ENCODE measurements around the gene CD63.

DNA sequence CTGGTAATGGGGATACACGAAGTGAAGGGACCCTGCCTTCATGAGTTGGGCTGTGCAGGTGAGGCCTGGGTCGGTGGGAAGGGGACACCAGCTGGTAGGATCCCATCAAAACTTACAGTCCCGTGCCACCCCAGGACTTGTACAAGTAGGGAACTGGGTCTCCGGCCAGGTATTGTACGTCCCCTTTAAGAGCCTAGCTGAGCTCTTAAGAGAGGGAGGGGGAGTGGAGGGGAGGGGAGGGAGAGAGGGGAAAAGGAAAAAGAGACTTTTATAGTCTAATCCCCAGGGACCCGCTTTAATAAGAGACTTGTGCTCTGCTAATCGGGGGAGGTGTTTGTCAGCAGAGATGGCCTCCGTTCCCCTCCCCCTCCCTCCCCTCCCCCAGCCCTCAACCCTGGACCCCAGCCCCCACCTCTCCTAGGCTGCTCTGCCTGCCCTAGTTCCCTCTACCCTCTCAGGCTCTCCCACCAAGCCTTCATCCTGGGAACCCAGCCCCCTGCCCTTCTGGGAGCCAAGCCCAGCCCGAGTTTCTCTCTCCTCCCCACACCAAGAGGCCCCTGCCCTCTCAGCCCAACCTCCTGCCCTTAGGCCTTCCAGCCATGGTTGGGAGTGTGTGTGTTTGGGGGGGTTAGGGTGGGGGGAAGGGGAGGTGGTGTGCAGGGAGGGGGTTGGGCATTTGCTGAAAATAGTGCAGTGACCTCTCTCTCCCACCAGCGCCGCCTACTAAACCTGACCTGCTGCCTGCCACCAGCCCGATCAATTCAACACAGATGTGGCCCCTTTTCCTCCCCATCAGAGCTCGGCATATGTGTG is 16.8 kb upstream of the CD63 start:
- TF ChIP-seq ZNF266 (tag by site-specific recombination; IDR thresholded peaks at IDR 0.05; ENCODE audit: low read depth): no peak
- TF ChIP-seq, protein P1, sequence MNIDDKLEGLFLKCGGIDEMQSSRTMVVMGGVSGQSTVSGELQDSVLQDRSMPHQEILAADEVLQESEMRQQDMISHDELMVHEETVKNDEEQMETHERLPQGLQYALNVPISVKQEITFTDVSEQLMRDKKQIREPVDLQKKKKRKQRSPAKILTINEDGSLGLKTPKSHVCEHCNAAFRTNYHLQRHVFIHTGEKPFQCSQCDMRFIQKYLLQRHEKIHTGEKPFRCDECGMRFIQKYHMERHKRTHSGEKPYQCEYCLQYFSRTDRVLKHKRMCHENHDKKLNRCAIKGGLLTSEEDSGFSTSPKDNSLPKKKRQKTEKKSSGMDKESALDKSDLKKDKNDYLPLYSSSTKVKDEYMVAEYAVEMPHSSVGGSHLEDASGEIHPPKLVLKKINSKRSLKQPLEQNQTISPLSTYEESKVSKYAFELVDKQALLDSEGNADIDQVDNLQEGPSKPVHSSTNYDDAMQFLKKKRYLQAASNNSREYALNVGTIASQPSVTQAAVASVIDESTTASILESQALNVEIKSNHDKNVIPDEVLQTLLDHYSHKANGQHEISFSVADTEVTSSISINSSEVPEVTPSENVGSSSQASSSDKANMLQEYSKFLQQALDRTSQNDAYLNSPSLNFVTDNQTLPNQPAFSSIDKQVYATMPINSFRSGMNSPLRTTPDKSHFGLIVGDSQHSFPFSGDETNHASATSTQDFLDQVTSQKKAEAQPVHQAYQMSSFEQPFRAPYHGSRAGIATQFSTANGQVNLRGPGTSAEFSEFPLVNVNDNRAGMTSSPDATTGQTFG (tag by site-specific recombination; IDR thresholded peaks at IDR 0.05; ENCODE audit: borderline replicate concordance): no peak
- TF ChIP-seq, protein P2, sequence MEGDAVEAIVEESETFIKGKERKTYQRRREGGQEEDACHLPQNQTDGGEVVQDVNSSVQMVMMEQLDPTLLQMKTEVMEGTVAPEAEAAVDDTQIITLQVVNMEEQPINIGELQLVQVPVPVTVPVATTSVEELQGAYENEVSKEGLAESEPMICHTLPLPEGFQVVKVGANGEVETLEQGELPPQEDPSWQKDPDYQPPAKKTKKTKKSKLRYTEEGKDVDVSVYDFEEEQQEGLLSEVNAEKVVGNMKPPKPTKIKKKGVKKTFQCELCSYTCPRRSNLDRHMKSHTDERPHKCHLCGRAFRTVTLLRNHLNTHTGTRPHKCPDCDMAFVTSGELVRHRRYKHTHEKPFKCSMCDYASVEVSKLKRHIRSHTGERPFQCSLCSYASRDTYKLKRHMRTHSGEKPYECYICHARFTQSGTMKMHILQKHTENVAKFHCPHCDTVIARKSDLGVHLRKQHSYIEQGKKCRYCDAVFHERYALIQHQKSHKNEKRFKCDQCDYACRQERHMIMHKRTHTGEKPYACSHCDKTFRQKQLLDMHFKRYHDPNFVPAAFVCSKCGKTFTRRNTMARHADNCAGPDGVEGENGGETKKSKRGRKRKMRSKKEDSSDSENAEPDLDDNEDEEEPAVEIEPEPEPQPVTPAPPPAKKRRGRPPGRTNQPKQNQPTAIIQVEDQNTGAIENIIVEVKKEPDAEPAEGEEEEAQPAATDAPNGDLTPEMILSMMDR (tag by site-specific recombination; IDR thresholded peaks at IDR 0.05): no peak
- TF ChIP-seq, protein P3, sequence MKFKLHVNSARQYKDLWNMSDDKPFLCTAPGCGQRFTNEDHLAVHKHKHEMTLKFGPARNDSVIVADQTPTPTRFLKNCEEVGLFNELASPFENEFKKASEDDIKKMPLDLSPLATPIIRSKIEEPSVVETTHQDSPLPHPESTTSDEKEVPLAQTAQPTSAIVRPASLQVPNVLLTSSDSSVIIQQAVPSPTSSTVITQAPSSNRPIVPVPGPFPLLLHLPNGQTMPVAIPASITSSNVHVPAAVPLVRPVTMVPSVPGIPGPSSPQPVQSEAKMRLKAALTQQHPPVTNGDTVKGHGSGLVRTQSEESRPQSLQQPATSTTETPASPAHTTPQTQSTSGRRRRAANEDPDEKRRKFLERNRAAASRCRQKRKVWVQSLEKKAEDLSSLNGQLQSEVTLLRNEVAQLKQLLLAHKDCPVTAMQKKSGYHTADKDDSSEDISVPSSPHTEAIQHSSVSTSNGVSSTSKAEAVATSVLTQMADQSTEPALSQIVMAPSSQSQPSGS (tag by site-specific recombination; IDR thresholded peaks at IDR 0.05; ENCODE audit: low read depth): no peak
